ENCODE data around the gene AKT2.

DNA sequence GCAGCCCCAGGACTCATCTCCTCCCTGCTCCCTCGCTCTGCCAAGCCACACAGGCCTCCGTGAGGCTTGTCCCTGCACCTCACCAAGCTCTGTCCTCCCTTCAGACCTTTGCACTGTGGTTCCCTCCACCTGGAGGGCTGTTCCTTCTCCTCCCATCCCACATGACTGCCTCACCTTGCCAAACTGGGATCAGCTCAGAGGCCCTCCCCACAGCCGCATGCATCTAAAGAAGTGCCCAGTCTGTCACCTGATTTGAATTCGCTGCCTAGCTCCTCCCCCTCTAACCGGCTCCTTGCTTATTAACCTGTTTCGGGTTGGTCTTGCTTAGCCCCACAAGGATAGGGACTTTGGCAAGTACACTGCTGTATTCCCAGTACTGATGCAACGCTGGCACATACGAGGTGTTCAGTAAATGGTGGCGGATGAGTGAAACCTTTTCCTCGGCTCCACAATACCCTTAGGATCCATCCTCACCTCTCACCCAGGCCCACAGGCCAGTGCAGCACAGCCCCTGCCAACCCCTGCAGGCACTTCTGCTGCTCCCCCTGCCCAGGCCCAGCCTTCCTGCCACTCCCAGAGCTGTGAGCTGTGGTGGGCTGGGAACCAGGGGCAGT, 4.4 kb downstream of the AKT2 start:
- TF ChIP-seq CEBPZ (IDR thresholded peaks at IDR 0.05; ENCODE audit: low read depth, low read length) (no peak), BRCA1 (IDR thresholded peaks at IDR 0.05; ENCODE audit: low read depth, low read length) (no peak), CREB1 (IDR thresholded peaks at IDR 0.05; ENCODE audit: low read depth) (no peak), SMAD1 (IDR thresholded peaks at IDR 0.05; ENCODE audit: low read depth, partially characterized antibody) (no peak), TBL1XR1 (IDR thresholded peaks at IDR 0.05; ENCODE audit: low read depth, low read length) (no peak)

All from GM12878 (cell line).